HL-60 (cell line): ENCODE data around the gene SDK1.

Experiments
- SPI1 ChIP-seq: IDR thresholded peaks from 2 replicates; pipeline ENCODE4 v1.6.1; 2012; ENCODE audit warnings: low read depth, mild to moderate bottlenecking, borderline replicate concordance
- TF ChIP-seq, protein P1 (sequence below): IDR thresholded peaks from one replicate; pipeline ENCODE4 v1.5.1; 2011; ENCODE audit warnings: low read length, control low read depth, inconsistent platforms; ENCODE audit not compliant: insufficient read depth

DNA sequence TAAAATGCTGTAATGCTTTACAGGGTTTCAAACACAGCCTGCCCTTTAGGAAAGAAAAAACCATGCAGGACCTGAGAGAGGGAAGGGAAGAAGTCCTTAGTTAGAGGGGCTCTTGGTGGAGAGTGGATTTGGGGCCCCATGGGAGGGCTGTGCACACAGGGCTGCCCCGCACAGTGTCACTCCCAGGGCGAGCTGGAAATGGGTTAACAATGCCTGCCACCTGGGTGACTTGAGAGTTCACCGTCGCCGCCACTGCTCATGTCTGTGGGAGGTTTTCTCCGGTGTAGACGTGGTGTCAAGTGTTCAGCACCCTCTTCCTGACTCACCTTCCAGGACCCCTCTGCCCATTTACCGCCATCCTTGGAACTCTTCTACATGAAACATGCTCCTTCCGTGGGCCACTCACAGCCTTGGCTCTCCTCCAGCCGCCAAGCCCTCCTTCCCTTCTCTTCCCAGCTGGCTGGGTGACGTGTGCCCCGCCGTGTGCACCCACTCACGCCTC lies 686.4 kb downstream of the SDK1 start:
- TF ChIP-seq, protein P1, sequence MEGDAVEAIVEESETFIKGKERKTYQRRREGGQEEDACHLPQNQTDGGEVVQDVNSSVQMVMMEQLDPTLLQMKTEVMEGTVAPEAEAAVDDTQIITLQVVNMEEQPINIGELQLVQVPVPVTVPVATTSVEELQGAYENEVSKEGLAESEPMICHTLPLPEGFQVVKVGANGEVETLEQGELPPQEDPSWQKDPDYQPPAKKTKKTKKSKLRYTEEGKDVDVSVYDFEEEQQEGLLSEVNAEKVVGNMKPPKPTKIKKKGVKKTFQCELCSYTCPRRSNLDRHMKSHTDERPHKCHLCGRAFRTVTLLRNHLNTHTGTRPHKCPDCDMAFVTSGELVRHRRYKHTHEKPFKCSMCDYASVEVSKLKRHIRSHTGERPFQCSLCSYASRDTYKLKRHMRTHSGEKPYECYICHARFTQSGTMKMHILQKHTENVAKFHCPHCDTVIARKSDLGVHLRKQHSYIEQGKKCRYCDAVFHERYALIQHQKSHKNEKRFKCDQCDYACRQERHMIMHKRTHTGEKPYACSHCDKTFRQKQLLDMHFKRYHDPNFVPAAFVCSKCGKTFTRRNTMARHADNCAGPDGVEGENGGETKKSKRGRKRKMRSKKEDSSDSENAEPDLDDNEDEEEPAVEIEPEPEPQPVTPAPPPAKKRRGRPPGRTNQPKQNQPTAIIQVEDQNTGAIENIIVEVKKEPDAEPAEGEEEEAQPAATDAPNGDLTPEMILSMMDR: no peak
- TF ChIP-seq SPI1: no peak
